ENCODE data around the gene ADCYAP1R1.

ADCYAP1R1 gene

GRCh38 chr7:31073326-31074119 is 21.4 kb downstream of the ADCYAP1R1 start:
- TF ChIP-seq POLR2AphosphoS5 (IDR thresholded peaks at IDR 0.05; ENCODE audit: low read depth, low read length) (no peak), PAX5 (IDR thresholded peaks at IDR 0.05; ENCODE audit: insufficient read depth, low read length, severe bottlenecking) (no peak)
- DNase-seq (ENCODE audit: insufficient read length, low spot score) = no peak
- FAIRE-seq = no peak

- FAIRE-seq = no peak
- DNase-seq (ENCODE audit: insufficient read length, low spot score) = no peak
- no peak for TF ChIP-seq TAF1 (IDR thresholded peaks at IDR 0.05; ENCODE audit: low read depth, low read length)
Measured at GRCh38 chr7:31074120-31074383, 21.9 kb downstream of the ADCYAP1R1 start.

GRCh38 chr7:31074403-31075085 is 22.4 kb downstream of the ADCYAP1R1 start:
- DNase-seq (ENCODE audit: insufficient read length, low spot score) = no peak
- TF ChIP-seq POLR2A (IDR thresholded peaks at IDR 0.05; ENCODE audit: low read depth, low read length) = no peak
- TF ChIP-seq POLR2AphosphoS5 (IDR thresholded peaks at IDR 0.05; ENCODE audit: low read depth, low read length) = no peak
- no peak for TF ChIP-seq POU2F2 (IDR thresholded peaks at IDR 0.05; ENCODE audit: low read depth, low read length)
- no peak for TF ChIP-seq TAF1 (IDR thresholded peaks at IDR 0.05; ENCODE audit: low read depth, low read length)
- no peak for TF ChIP-seq PAX5 (IDR thresholded peaks at IDR 0.05; ENCODE audit: insufficient read depth, low read length, severe bottlenecking)
- TF ChIP-seq SPI1 (IDR thresholded peaks at IDR 0.05; ENCODE audit: low read depth, low read length) = no peak

GRCh38 chr7:31075086-31075405 is 22.9 kb downstream of the ADCYAP1R1 start:
- DNase-seq (ENCODE audit: insufficient read length, low spot score) (no peak), FAIRE-seq (no peak)
- TF ChIP-seq SPI1 (IDR thresholded peaks at IDR 0.05; ENCODE audit: low read depth, low read length) (no peak), PAX5 (IDR thresholded peaks at IDR 0.05; ENCODE audit: insufficient read depth, low read length, severe bottlenecking) (no peak), POU2F2 (IDR thresholded peaks at IDR 0.05; ENCODE audit: low read depth, low read length) (no peak), POLR2AphosphoS5 (IDR thresholded peaks at IDR 0.05; ENCODE audit: low read depth, low read length) (no peak), POLR2A (IDR thresholded peaks at IDR 0.05; ENCODE audit: low read depth, low read length) (no peak), TAF1 (IDR thresholded peaks at IDR 0.05; ENCODE audit: low read depth, low read length) (no peak)

More at GRCh38 chr7:31074403-31075085, 22.4 kb downstream of the ADCYAP1R1 start:
- no peak for FAIRE-seq

- no peak for FAIRE-seq
- no peak for DNase-seq (ENCODE audit: insufficient read length, low spot score)
- no peak for TF ChIP-seq SPI1 (IDR thresholded peaks at IDR 0.05; ENCODE audit: low read depth, low read length)
- no peak for TF ChIP-seq POU2F2 (IDR thresholded peaks at IDR 0.05; ENCODE audit: low read depth, low read length)
- TF ChIP-seq PAX5 (IDR thresholded peaks at IDR 0.05; ENCODE audit: insufficient read depth, low read length, severe bottlenecking) = no peak
- no peak for TF ChIP-seq TAF1 (IDR thresholded peaks at IDR 0.05; ENCODE audit: low read depth, low read length)
- TF ChIP-seq POLR2AphosphoS5 (IDR thresholded peaks at IDR 0.05; ENCODE audit: low read depth, low read length) = no peak
- TF ChIP-seq POLR2A (IDR thresholded peaks at IDR 0.05; ENCODE audit: low read depth, low read length) = no peak
Measured at GRCh38 chr7:31076051-31076450, 23.9 kb downstream of the ADCYAP1R1 start.

- no peak for DNase-seq (ENCODE audit: insufficient read length, low spot score)
- FAIRE-seq = no peak
- TF ChIP-seq PAX5 (IDR thresholded peaks at IDR 0.05; ENCODE audit: insufficient read depth, low read length, severe bottlenecking) (no peak), TAF1 (IDR thresholded peaks at IDR 0.05; ENCODE audit: low read depth, low read length) (no peak), POLR2A (IDR thresholded peaks at IDR 0.05; ENCODE audit: low read depth, low read length) (no peak), SPI1 (IDR thresholded peaks at IDR 0.05; ENCODE audit: low read depth, low read length) (no peak), POLR2AphosphoS5 (IDR thresholded peaks at IDR 0.05; ENCODE audit: low read depth, low read length) (no peak), POU2F2 (IDR thresholded peaks at IDR 0.05; ENCODE audit: low read depth, low read length) (no peak)
Measured at GRCh38 chr7:31076641-31077310, 24.7 kb downstream of the ADCYAP1R1 start.

GRCh38 chr7:31077484-31078362 is 25.6 kb downstream of the ADCYAP1R1 start:
- TF ChIP-seq POU2F2 (IDR thresholded peaks at IDR 0.05; ENCODE audit: low read depth, low read length) (no peak), TAF1 (IDR thresholded peaks at IDR 0.05; ENCODE audit: low read depth, low read length) (no peak), SPI1 (IDR thresholded peaks at IDR 0.05; ENCODE audit: low read depth, low read length) (no peak), POLR2A (IDR thresholded peaks at IDR 0.05; ENCODE audit: low read depth, low read length) (no peak), POLR2AphosphoS5 (IDR thresholded peaks at IDR 0.05; ENCODE audit: low read depth, low read length) (no peak), PAX5 (IDR thresholded peaks at IDR 0.05; ENCODE audit: insufficient read depth, low read length, severe bottlenecking) (no peak)
- DNase-seq (ENCODE audit: insufficient read length, low spot score) (no peak), FAIRE-seq (peak; percentile 94)

- DNase-seq (ENCODE audit: insufficient read length, low spot score) (no peak), FAIRE-seq (no peak)
- no peak for TF ChIP-seq POLR2A (IDR thresholded peaks at IDR 0.05; ENCODE audit: low read depth, low read length)
- TF ChIP-seq POLR2AphosphoS5 (IDR thresholded peaks at IDR 0.05; ENCODE audit: low read depth, low read length) = no peak
- TF ChIP-seq SPI1 (IDR thresholded peaks at IDR 0.05; ENCODE audit: low read depth, low read length) = no peak
- TF ChIP-seq POU2F2 (IDR thresholded peaks at IDR 0.05; ENCODE audit: low read depth, low read length) = no peak
- TF ChIP-seq TAF1 (IDR thresholded peaks at IDR 0.05; ENCODE audit: low read depth, low read length) = no peak
- no peak for TF ChIP-seq PAX5 (IDR thresholded peaks at IDR 0.05; ENCODE audit: insufficient read depth, low read length, severe bottlenecking)
Measured at GRCh38 chr7:31078363-31078990, 26.4 kb downstream of the ADCYAP1R1 start.
